Stimulated activated CD8-positive, alpha-beta memory T cell treated with anti-CD3 and anti-CD28 coated beads, Interleukin-15, amount 100 ng/mL, for 48 hours (primary cell): ENCODE data around the gene MS4A10.

Experiments used
- DNase-seq, 2 donors: peaks; one replicate each; pipeline ENCODE4 v3.0.0-alpha.2; 2020; ENCODE audit warnings: low read depth in 2 of 2

MS4A10 gene

DNA sequence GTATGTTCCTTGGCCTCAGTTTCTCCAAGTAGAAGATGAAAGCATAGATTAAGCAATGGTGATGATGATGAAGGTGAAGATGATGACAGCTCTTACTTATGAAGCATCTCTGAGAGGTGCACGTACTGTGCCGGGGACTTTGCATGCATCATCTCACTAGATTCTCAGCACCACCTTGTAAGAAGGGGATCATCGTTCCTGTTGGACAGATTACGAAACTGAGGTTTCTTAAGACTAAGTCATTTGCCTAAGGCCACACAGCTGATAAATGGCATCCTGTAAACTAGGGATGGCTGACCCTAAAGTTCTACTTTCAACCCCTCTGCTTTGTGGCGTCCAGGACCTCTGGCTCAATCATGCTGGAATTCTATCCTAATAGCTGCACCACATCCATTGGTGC is 19.8 kb upstream of the MS4A10 start:
- DNase-seq: no peak

DNA sequence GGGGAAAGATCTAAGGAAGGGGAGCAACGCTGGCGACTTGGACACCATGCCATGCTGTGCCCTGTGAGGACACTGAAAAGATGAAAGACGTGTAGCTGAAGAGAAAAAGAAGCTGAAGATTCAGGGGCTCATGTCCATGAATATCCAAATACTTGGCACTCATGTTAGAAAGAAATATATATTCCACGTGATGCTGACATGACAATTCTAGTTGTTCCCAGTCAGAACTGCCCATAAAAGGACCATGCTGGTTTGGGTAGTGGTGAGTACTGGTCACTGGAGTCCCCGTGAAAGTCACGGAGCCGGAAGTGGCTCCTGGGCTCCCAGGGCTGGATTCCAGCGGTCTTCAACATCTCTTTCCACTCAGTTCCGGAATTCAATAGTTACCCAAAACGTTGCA is 18.6 kb upstream of the MS4A10 start:
- no peak for DNase-seq

DNA sequence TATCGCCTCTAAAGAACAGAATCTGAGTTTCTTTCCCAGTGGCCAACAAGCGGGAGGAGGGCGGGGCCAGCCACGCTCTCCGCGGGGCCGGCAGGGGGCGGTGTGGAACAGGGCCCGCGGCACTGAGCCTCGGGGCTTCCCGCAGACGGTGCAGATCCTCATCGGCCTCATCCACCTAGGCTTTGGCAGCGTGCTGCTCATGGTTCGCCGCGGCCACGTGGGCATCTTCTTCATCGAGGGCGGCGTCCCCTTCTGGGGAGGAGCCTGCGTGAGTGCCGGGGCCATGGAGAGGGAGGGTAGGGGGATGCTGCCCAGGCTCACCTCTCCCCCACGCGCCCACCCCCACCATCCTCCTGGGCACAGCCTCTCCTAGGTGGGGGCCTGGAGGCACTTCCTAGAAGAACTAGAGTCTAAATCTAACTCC is 17.7 kb upstream of the MS4A10 start:
- peak in 1 of 2 donors; percentile 11 for DNase-seq

DNA sequence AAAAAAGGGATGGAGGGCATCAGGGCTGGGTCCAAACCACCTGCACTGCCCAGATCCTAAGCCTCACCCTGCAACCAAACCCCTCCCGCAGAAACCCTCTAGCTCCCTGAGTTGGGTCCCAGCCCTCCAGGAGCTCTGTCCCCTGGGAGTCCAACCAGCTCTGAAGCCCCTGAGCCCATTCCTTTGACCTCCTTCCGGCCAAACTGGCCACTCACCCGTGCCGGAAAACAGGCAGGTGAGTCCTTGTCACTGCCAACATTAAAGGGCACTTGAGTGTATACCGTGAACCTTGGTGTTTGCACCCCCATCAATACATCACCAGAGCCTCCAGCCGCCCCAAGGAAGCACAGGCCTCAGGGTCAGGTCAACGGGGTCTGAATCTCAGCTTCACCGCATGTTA is 16.9 kb upstream of the MS4A10 start:
- DNase-seq: no peak

DNA sequence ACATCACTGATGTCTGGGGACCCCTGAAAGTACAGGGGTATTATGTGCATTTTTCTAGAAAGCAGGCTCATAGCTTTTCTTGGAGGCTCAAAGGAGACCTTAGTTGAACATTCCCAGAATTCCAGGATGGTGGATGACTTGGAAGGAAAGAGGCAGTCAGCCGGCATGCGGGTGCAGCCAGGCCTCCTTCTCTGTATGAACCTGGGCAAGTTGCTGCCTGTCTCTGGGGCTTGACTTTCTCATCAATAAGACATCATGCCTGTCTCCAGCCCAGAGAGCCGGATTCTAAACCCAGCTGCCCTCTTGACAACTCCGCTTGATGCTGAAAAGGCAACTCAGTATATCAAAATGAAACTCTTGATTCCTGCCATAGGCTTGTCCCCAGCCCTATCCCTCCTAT is 15.9 kb upstream of the MS4A10 start:
- DNase-seq: no peak

DNA sequence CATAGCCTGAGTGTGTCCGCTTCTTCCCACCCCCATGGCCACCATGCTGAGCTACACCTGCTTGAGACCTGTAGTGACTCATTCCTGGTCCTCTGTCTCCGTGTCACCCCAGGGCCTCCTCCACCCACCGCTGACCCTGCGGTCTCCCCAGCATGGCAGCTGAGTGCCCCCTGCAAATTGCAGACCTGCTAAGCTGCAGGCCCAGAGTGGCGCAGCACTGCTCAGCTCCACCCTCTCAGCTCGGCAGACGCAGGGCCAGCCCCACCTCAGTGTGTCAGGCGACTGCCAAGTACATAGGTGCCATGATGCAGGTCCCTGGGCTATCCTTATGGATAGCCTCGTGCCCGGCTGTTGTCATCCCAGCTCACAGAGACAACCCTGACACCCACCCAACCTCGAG is 15.3 kb upstream of the MS4A10 start:
- DNase-seq: no peak

DNA sequence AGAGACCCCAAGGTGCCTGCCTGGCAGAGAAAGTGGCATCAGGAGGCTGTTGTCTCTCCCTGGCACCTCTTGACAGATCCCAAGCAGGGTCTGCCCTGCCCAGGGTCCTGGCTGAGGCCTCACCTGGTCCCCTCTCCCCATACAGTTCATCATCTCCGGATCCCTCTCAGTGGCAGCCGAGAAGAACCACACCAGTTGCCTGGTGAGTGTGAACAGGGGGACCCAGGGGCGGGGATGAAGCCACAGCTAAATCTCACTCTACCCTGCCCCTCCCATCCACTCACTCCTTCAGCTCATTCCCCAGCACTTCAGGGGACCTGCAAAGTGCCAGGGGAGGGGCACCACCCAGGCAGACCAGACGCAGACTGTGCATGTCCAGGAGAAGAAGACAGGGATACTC is 14.0 kb upstream of the MS4A10 start:
- no peak for DNase-seq

DNA sequence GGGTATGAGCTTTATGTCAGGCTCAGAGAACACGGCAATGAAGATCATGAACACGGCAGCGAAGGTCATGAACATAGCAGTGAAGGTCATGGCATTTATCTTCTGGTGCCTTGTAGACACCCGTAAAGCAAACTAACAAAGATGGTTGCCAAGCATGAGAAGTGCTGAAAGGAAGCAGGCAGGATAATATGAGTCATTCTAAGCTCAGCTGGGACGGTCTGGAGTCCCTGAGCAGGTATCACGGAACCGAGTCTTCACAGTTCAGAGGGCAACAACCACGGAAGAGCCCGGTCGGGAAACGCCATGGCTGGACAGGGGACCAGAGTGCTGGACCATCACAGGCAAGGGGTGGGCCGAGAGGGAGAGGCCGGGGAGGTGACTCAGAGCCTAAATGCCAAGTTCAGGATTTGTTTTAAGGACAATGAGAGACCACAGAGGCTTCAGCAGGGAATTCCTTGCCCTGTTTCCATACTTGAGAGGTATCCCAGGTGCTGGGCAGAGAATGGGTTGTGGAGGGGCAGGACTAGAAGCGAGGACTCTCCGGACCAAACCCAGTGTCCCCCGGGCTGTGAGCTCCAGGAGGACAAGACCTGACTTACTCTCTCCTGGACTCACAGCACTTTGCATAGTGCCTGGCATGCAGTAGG is 13.1 kb upstream of the MS4A10 start:
- DNase-seq: no peak

DNA sequence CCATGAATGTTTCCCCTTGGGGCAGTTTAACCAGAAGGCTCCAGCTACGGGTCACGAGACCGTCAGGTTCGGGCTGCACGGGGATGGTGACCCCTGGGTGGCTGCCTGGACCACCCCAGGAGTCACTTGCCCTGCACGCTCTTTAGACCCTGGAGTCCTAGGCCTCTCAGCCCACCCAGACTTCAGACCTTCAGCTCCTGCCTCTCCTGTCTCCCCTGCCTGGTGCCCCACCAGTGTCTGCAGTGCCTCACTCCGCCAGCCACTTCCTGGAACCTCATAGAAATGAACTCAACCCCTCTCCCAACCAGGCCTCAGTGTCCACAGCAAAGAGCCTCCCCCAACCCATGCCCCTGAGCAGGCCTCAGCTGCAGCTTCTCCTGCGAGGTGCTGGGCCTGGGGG is 12.5 kb upstream of the MS4A10 start:
- DNase-seq: no peak

DNA sequence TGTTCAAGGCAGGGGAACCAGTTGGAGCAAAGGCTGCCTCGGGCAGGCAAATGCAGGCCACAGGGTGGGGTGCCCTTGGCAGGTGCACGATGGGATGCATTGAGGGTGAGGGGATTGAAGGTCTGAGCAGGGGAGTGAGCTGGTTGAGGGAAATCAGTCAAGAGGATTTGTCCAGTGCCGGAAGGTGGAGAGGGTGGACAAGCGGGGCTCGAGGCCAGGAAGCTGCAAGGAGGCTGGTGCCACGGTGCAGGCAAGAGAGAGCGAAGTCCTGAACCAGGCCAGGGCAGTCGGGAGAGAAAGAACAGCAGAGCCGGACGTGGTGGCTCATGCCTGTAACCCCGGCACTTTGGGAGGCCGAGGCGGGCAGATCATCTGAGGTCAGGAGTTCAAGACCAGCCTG is 10.4 kb upstream of the MS4A10 start:
- no peak for DNase-seq

DNA sequence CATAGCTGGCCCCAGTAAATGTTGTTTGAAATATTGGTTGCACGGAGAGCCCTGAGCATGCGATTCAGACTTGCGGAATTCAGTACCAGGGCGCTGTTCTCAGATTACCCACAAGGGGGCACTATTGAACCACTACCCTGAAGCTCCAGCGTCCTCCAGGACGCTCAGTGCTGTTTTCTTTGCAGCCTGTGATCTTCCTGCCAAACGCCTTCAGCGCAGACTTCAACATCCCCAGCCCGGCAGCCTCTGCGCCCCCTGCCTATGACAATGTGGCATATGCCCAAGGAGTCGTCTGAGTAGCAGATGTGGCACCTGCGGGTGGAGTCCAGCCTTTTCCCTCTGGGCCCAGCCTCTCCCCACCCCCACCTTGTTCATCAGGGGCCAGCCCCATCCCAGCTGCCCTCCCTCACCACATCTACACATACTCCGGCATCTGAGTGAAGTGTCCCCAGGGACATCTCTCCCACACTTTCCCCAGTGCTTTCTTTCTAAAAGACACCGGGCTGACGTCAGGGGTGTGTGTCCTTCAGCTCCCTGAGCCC is 9.6 kb upstream of the MS4A10 start:
- peak; percentile 53 to 66 for DNase-seq

DNA sequence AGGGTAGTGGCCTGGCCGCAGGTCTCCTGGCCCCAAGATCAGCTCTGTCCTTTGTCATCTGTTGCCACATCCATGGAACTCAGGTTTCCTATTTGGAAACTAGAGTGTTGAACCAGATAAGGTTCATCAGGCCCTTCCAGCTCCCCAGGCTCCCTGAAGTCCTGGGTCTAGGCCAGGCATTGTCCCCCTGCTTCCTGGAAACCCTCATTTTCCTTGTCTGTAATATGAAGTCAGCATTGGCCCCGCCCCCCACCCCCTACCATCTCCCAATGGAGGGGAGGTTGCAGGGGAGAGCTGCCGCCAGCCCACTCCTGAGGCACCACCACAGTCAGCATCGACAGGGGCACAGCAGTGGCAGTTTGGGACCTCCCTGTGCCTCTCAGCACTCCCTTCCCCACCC is 9.0 kb upstream of the MS4A10 start:
- DNase-seq: no peak

DNA sequence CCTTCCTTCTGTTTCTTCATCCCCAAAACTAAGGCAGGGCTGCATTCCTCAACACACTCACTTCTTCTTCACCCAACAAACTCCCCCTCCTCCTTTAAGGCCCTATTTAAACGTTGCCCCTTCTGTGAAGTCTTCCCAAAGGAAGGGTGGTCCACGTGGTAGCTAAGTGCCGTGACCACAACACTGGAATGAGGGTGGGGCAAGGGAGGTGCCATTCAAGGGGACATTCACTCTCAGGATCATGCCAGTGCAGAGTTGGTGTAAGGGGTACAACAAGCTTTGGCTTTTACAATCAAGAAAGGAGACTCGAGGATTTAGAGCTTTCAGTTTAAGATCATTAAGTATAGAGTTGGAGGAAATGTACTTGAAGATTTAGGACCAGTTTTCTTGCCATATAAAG is 8.0 kb upstream of the MS4A10 start:
- DNase-seq: no peak

DNA sequence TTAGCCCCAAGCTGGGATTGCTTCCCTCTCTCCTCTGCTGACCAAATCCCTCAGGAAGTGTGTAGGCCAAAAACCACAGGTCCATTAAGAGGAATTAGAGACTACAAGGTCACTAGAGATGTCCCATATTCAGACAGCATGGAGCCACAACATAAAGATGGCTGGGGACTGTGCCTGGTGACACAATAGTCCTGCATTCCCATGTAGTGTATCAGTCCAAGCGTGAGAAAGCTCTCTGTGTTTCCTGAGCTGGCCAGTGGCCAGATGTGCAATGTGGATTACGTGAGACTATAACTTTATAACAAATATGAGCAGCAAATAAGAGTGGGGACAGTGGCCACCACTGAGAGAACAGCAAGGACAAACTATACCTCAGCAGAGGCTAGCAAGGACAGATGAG is 7.6 kb upstream of the MS4A10 start:
- no peak for DNase-seq

DNA sequence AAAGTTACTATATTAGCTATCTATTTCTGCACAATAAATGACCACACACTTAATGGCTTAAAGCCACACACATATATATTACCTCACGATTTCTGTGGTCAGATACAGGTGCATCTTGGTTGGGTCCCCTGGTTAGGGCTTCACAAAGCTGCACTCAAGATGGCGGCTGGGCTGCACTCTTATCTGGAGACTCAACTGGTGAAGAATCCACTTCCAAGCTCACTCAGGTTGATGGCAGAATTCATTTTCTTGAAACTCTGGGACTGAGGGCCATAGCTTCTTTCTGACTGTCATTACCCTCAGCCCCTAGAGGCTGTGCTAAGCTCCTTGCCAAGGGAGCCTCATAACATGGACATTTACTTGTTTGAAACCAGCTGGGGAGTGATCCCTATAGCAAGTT is 5.1 kb upstream of the MS4A10 start:
- DNase-seq: no peak

DNA sequence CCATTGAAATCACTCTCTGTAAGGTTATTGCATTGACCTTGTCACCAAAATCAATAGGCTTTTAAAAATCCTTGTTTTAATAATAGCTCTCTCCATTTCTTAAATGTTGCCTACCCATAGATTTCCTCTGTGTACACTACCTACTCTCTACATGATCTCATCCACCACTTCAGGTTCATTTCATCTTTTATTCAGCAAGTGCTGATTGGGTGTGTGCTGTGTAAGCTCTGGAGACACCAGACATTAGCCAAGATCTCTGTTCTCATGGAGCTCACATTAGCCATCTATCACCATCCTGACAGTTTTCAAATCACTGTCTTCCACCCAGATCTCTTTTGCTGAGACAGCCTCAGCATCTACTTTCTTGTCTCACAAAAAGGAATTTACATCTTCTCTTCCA is 4.4 kb upstream of the MS4A10 start:
- no peak for DNase-seq

DNA sequence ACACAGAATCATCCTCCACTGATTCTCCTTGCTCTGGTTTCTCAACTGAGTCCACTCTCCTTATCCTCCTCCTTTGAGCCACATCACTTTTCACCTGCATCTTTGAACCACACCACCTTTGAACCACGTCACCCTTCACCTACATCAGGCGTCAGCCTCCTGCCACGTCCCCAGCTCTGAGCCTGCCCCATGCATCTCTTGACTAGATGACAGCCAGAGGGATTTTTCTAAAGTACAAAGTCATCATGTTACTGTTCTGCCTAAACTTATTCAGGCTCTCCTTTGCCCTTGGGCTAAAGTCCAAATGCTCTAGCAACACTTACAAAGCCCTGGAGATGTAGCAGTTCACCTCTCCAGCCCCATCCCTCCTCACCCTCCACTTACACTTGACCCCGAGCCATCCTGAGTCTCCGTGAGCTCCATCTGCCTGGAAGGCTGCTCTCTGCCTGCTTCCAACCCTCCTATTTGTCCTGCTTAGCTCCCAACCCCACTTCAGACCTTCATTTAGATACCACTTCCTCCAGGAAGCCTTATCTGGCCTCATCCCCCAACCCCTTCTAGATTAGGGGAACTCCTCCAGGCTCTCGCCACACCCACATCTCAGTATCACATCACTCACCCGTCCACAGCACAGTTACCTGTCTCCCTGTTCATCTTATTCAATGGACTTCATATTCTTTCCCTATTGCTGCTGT is 3.7 kb upstream of the MS4A10 start:
- no peak for DNase-seq

DNA sequence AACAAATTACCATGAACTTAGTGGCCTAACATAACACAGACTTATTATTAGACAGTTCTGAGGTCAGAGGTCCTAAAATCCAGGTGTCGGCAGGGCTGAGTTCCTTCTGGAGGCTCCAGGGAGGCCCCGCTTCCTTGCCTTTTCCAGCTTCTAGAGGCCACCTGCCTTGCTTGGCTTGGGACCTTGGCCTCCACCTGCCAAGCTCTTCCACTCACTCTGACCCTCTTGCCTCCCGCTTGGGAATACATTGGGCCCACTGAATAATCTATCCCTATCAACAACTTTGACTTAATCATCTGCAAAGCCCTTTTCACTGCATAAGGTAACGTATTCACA is 3.2 kb upstream of the MS4A10 start:
- DNase-seq: no peak

DNA sequence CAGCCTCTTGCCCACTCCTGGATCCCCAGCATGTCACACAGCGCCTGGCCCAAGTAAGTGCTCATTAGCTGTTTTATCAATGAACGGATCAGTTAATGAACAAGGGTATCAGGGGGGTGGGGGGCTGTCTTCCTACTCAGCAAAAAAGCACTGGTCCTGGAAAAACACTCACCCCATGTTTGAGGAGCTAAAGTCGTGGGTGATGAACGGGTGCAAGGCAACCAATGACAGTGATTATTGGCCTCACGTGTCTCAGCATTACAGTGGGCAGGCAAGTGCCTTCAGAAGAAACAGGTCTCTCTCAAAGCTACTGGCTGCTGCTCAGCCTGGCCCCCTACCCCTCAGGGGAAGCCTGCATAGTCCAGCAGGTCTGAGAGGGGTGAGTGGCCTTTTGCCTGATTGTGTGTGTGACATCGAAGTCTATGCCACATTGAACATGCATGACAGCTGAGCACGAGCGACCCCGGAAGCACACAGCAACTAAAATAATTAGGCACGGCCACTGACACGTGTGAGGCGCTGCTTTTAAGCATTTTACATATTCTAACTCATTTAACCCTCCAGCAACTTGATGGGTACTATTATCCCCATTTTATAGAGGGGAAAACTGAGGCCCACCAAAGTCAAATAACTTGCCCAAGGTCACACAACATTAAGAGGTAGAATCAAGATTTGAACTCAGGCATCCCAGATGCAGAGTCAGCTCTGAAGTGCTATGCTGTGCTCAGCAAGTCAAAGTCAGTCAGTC is 2.6 kb upstream of the MS4A10 start:
- no peak for DNase-seq

DNA sequence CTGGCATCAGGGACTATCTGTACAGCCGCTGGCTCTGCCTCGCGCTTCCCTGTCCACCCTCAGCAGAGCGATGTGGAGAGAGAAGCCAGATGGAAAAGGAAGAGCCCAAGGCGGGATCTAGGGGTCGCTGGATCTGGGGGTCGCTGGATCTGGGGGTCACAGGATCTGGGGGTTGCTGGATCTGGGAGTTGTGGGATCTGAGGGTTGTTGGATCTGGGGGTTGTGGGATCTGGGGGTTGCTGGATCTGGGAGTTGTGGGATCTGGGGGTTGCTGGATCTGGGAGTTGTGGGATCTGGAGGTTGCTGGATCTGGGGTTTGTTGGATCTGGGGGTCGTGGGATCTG is 2.0 kb upstream of the MS4A10 start:
- no peak for DNase-seq

DNA sequence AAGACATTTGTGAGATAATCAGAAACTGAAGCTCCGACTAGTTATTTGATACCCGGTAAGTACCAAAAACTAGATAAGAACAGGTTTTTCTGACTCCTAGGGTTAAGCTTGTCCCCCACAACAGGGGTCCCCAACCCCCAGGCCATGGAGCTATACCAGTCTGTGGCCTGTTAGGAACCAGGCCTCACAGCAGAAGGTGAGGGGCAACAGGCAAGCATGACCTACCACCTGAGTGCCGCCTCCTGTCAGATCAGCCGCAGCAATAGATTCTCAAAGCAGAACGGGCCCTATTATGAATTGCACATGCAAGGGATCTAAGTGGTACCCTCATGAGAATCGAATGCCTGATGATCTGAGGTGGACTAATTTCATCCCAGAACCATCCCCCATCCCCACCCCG is 1.2 kb upstream of the MS4A10 start:
- no peak for DNase-seq

DNA sequence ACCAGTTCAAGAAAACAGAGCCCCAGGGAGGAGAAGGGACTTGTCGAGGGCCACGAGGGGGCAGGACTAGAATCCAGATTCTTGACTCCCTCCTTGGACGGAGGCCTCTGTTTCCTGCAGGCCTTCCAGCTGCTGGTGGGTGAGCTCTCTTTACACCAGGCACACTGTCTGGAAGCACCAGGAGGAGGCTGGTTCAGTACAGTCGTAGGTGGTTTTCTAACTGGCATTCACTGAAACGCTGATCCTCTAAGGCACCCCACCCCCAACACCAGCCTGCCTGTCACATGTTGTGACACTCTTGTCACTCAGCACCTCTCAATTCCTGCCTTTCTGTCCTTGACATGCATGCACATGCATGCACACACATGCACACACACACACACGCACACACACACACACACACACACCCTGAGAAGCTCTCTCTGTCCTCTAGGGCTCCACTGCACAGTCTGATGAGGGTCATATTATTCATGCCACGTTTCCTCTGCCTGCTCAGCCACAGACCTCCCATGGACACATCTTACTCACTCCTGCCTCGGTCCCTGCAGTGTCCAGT is 751 bp downstream of the MS4A10 start:
- DNase-seq: no peak
